SK-N-SH (cell line): ENCODE results near the gene TCP11L2. TPM values are rescaled to one million over a fixed set of nuclear protein-coding genes. Genes with fewer than 3 reads are reported as not detected.

Experiments
- CTCF ChIA-PET: fragments of 300-600, 350-600 bp; formaldehyde crosslinking; extraction: SDS; loops from one replicate; lab custom pipeline; 2021; lab: Yijun Ruan, JAX
- POLR2A ChIA-PET: fragments of 350-600 bp; sonication (Branson Sonifier 250); formaldehyde crosslinking; extraction: SDS; loops from one replicate; lab custom pipeline; 2020; ENCODE audit warnings: antibody characterized with exemption, inconsistent platforms; lab: Yijun Ruan, JAX
- DNase-seq: peaks from one replicate; pipeline ENCODE4 v3.0.0; 2012
- H2AFZ ChIP-seq: fragments of 200-600 bp; sonication (generic); 2 replicates; pipeline ENCODE4 v1.8.1; 2016; ENCODE audit warnings: antibody characterized with exemption, mild to moderate bottlenecking, low read depth
- H3F3A ChIP-seq: fragments of 200-600 bp; sonication (generic); replicated peaks from 2 replicates; pipeline ENCODE3; 2016; ENCODE audit warnings: antibody characterized with exemption, mild to moderate bottlenecking; ENCODE audit not compliant: insufficient read depth
- H3K27ac ChIP-seq, 2 experiments: fragments of 200-500 bp in 1 of 2; fragments of 200-600 bp in 1 of 2; sonication (Bioruptor generic) in 1 of 2; sonication (generic), shearing (Covaris generic) in 1 of 2; 2 replicates each; pipeline versions ENCODE4 v1.5.1 to v1.6.1; 2014 to 2016; ENCODE audit warnings: low read depth in 2 of 2, inconsistent platforms in 1 of 2, low read length in 1 of 2, mild to moderate bottlenecking in 1 of 2, mixed read lengths in 1 of 2
- H3K27me3 ChIP-seq: fragments of 200-600 bp; sonication (generic), shearing (Covaris generic); 2 replicates; pipeline ENCODE4 v1.6.1; 2016; ENCODE audit warnings: mixed run types; ENCODE audit not compliant: insufficient read depth
- H3K36me3 ChIP-seq, 2 experiments: fragments of 200-500 bp in 1 of 2; fragments of 200-600 bp in 1 of 2; sonication (Bioruptor generic) in 1 of 2; sonication (generic) in 1 of 2; replicated peaks in 1 of 2; 2 replicates each; pipeline versions ENCODE3 to v1.5.1; 2014 to 2016; ENCODE audit warnings: low read length in 1 of 2, mild to moderate bottlenecking in 1 of 2; ENCODE audit not compliant: insufficient read depth in 2 of 2, control insufficient read depth in 1 of 2
- H3K4me1 ChIP-seq, 2 experiments: fragments of 200-500 bp in 1 of 2; fragments of 200-600 bp in 1 of 2; sonication (Bioruptor generic) in 1 of 2; sonication (generic), shearing (Covaris generic) in 1 of 2; 2 replicates each; pipeline versions ENCODE4 v1.5.1 to v1.6.1; 2014 to 2016; ENCODE audit warnings: low read depth in 1 of 2, low read length in 1 of 2, mixed run types in 1 of 2; ENCODE audit not compliant: insufficient read depth in 2 of 2, control insufficient read depth in 1 of 2
- H3K4me2 ChIP-seq: fragments of 200-600 bp; sonication (generic), shearing (Covaris generic); 2 replicates; pipeline ENCODE4 v1.6.1; 2017; ENCODE audit warnings: mixed run types
- H3K4me3 ChIP-seq, 2 experiments: fragments of 200-500 bp in 1 of 2; fragments of 200-600 bp in 1 of 2; sonication (Bioruptor generic) in 1 of 2; sonication (generic), shearing (Covaris generic) in 1 of 2; 2 replicates each; pipeline versions ENCODE4 v1.5.1 to v1.8.1; 2014 to 2016; ENCODE audit warnings: low read depth in 2 of 2, inconsistent platforms in 1 of 2, low read length in 1 of 2, mild to moderate bottlenecking in 1 of 2, mixed read lengths in 1 of 2, moderate library complexity in 1 of 2
- H3K79me2 ChIP-seq: fragments of 200-600 bp; sonication (generic); 2 replicates; pipeline ENCODE4 v1.8.1; 2017; ENCODE audit warnings: mild to moderate bottlenecking; ENCODE audit not compliant: insufficient read depth
- H3K9ac ChIP-seq: fragments of 200-600 bp; sonication (generic); 2 replicates; pipeline ENCODE4 v1.6.1; 2017; ENCODE audit warnings: mixed run types
- H3K9me2 ChIP-seq: fragments of 200-600 bp; sonication (generic); 2 replicates; pipeline ENCODE4 v1.6.1; 2017; ENCODE audit warnings: mixed run types
- H3K9me3 ChIP-seq: fragments of 200-600 bp; sonication (generic); 2 replicates; pipeline ENCODE4 v1.6.1; 2017; ENCODE audit warnings: mixed run types, mild to moderate bottlenecking, moderate library complexity
- H4K20me1 ChIP-seq: fragments of 200-600 bp; sonication (generic); 2 replicates; pipeline ENCODE4 v1.6.1; 2017; ENCODE audit warnings: mild to moderate bottlenecking, mixed run types; ENCODE audit not compliant: insufficient read depth
- EP300 ChIP-seq, 2 experiments: IDR thresholded peaks; 2 replicates each; pipeline versions ENCODE4 v1.4.0 to v1.6.1; 2012; ENCODE audit warnings: borderline replicate concordance in 1 of 2, low read depth in 1 of 2, low read length in 1 of 2
- FOSL2 ChIP-seq: IDR thresholded peaks from 2 replicates; pipeline ENCODE4 v1.4.0; 2012; ENCODE audit warnings: low read depth, mild to moderate bottlenecking, moderate library complexity, borderline replicate concordance
- GATA2 ChIP-seq: sonication (generic); formaldehyde crosslinking; IDR thresholded peaks from 2 replicates; pipeline ENCODE4 v1.5.0; 2020; ENCODE audit warnings: mild to moderate bottlenecking, missing genetic modification reagents
- JUND ChIP-seq: IDR thresholded peaks from 2 replicates; pipeline ENCODE4 v1.4.0; 2012
- MEF2A ChIP-seq: IDR thresholded peaks from 2 replicates; pipeline ENCODE4 v1.4.0; 2012; ENCODE audit warnings: low read depth, borderline replicate concordance
- NFIC ChIP-seq: IDR thresholded peaks from 2 replicates; pipeline ENCODE4 v1.4.0; 2012; ENCODE audit warnings: borderline replicate concordance
- NRF1 ChIP-seq: IDR thresholded peaks from 2 replicates; pipeline ENCODE4 v1.6.1; 2012; ENCODE audit warnings: low read depth, mild to moderate bottlenecking, low read length
- POLR2AphosphoS5 ChIP-seq: IDR thresholded peaks from 2 replicates; pipeline ENCODE4 v1.6.1; 2012; ENCODE audit warnings: low read depth, low read length
- RFX5 ChIP-seq: IDR thresholded peaks from 2 replicates; pipeline ENCODE4 v1.6.1; 2012; ENCODE audit warnings: mild to moderate bottlenecking, improper control_type of control experiment, low read length
- TAF1 ChIP-seq: IDR thresholded peaks from 2 replicates; pipeline ENCODE4 v1.6.1; 2012; ENCODE audit warnings: low read depth, mild to moderate bottlenecking, low read length, moderate library complexity, borderline replicate concordance
- TCF12 ChIP-seq: IDR thresholded peaks from 2 replicates; pipeline ENCODE4 v1.4.0; 2012
- TEAD4 ChIP-seq: IDR thresholded peaks from 2 replicates; pipeline ENCODE4 v1.4.0; 2012; ENCODE audit warnings: mild to moderate bottlenecking, borderline replicate concordance; ENCODE audit not compliant: insufficient read depth
- YY1 ChIP-seq: IDR thresholded peaks from 2 replicates; pipeline ENCODE4 v1.4.0; 2012; ENCODE audit warnings: low read depth, mild to moderate bottlenecking
- WGBS: methylation state at CpG from one replicate; pipeline ENCODE4 v1.1.6; 2017; ENCODE audit warnings: low lambda C conversion rate; 5-methylcytosine and 5-hydroxymethylcytosine counted together
- polyA plus RNA-seq, 3 experiments: library from polyadenylated mRNA; depleted of rRNA; stranded (reverse); fragments of >200 nt; gene quantifications; 2 replicates each; pipeline ENCODE4 v1.2.3, GENCODE V29; 2012
- TF ChIP-seq, protein P1 (sequence below): IDR thresholded peaks from 2 replicates; pipeline ENCODE4; 2012
- TF ChIP-seq, protein P2 (sequence below): IDR thresholded peaks from 2 replicates; pipeline ENCODE4 v1.4.0; 2012; ENCODE audit warnings: low read depth
- TF ChIP-seq, protein P3 (sequence below): fragments of 150-350 bp; IDR thresholded peaks from 2 replicates; pipeline ENCODE4 v1.6.1; 2017; ENCODE audit warnings: antibody characterized with exemption, low read length, low read depth, borderline replicate concordance

Gene TCP11L2
- polyA plus RNA-seq, 1 of the 3 experiments (the other 2 are of a cell fraction), result 4.0 TPM

DNA sequence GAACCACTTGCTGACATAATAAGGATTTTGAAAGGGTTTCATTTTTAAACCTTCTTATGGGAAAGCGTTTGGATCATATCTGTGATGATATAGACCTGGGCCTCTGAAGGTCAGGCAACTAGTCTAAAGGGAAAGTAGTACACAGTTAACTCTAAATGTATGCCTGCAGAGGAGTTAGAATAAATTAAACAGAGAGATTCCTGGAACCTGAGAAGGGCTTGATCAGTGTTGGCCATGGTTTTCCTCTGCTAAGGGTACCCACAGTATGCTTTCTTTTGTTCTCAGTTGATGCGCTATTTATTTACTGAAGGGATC lies 40.6 kb downstream of the TCP11L2 start:
- Histone ChIP-seq H3K9ac (peak overlapping the region; percentile 38; the same call in 1 of the 2 replicates), H3K27ac (peak overlapping the region; percentile 7 to 71; a peak in 3 of 4 replicates)
- WGBS, result 84% methylated on average over 2 of the region's 2 CpGs

DNA sequence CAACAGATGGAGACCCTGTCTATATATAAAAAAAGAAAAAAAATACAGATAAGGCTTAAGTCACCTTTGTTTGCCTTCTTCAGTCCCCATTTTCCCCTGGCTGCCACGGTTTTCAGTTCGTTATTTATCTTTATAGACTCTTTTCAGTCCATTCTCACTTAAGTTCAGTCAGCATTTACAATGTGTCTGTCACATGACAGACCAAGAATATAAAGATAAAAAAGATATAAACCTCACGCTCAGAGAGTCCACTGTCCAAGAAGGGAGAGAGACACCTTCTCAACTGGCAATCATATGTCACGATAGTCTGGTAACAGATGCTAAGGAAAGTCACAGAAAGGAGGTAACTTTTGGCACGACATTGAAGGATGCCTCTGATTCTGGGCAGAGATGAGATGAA lies 41.6 kb downstream of the TCP11L2 start:
- no peak for TF ChIP-seq TCF12
- TF ChIP-seq TEAD4, result no peak
- Histone ChIP-seq H3K79me2 (no peaks in the 10 kb centered on the region), H3K9me2 (no peaks in the 10 kb centered on the region), H2AFZ (no peak overlapping the region), H3F3A (peaks cover 10% of the 10 kb centered on the region), H3K9ac (no peak overlapping the region), H3K4me1 (peaks cover 4 to 6% of the 10 kb centered on the region in 2 experiments; a peak in 3 of 4 replicates), H3K4me3 (no peak overlapping the region), H3K36me3 (peaks cover 5 to 9% of the 10 kb centered on the region in 2 experiments), H3K27ac (no peak overlapping the region), H3K27me3 (no peaks in the 10 kb centered on the region), H3K4me2 (no peak overlapping the region), H3K9me3 (no peaks in the 10 kb centered on the region), H4K20me1 (no peaks in the 10 kb centered on the region)
- CTCF ChIA-PET, result interaction anchor here (4.4 kb wide), 1 partner anchor 13 kb away, joined by 21 read pairs; the partner anchor contains the start of gene POLR3B
- no peak for DNase-seq
- POLR2A ChIA-PET, result no interaction called here
- 93% methylated on average over 5 of the region's 5 CpGs for WGBS

More for the DNA sequence above, 40.6 kb downstream of the TCP11L2 start:
- Histone ChIP-seq H3K36me3 (peaks cover 5 to 9% of the 10 kb centered on the region in 2 experiments), H3K4me1 (peaks cover 4 to 6% of the 10 kb centered on the region in 2 experiments; a peak in 3 of 4 replicates), H3F3A (peaks cover 10% of the 10 kb centered on the region), H3K9me2 (no peaks in the 10 kb centered on the region), H3K79me2 (no peaks in the 10 kb centered on the region), H4K20me1 (no peaks in the 10 kb centered on the region), H3K9me3 (no peaks in the 10 kb centered on the region), H3K4me3 (peak overlapping the region; percentile 26 to 42; a peak in 1 of 4 replicates), H3K27me3 (no peaks in the 10 kb centered on the region), H2AFZ (peak overlapping the region; percentile 42; the same call in 1 of the 2 replicates), H3K4me2 (peak overlapping the region; percentile 77)
- CTCF ChIA-PET, result interaction anchor here (1.1 to 4.4 kb wide), 2 partner anchors 14 to 576 kb away, joined by 3 to 21 read pairs; partner anchors contain the start of gene POLR3B
- POLR2A ChIA-PET, result no interaction called here
- TF ChIP-seq RFX5, result no peak
- TF ChIP-seq, protein P1, sequence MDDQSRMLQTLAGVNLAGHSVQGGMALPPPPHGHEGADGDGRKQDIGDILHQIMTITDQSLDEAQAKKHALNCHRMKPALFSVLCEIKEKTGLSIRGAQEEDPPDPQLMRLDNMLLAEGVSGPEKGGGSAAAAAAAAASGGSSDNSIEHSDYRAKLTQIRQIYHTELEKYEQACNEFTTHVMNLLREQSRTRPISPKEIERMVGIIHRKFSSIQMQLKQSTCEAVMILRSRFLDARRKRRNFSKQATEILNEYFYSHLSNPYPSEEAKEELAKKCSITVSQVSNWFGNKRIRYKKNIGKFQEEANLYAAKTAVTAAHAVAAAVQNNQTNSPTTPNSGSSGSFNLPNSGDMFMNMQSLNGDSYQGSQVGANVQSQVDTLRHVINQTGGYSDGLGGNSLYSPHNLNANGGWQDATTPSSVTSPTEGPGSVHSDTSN, result no peak
- no peak for TF ChIP-seq NFIC
- TF ChIP-seq POLR2AphosphoS5, result no peak
- TF ChIP-seq, protein P2, sequence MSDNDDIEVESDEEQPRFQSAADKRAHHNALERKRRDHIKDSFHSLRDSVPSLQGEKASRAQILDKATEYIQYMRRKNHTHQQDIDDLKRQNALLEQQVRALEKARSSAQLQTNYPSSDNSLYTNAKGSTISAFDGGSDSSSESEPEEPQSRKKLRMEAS, result no peak
- TF ChIP-seq JUND, result no peak
- TF ChIP-seq TAF1, result no peak
- TF ChIP-seq NRF1, result no peak
- TF ChIP-seq, protein P3, sequence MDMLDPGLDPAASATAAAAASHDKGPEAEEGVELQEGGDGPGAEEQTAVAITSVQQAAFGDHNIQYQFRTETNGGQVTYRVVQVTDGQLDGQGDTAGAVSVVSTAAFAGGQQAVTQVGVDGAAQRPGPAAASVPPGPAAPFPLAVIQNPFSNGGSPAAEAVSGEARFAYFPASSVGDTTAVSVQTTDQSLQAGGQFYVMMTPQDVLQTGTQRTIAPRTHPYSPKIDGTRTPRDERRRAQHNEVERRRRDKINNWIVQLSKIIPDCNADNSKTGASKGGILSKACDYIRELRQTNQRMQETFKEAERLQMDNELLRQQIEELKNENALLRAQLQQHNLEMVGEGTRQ, result no peak
- no peak for TF ChIP-seq MEF2A
- TF ChIP-seq FOSL2, result no peak
- no peak for TF ChIP-seq EP300 (IDR thresholded peaks at IDR 0.05; ENCODE audit: borderline replicate concordance in 1 of 2, low read depth in 1 of 2, low read length in 1 of 2)
- TF ChIP-seq GATA2 (CRISPR knock-in tag), result no peak
- no peak for TF ChIP-seq TEAD4
- TF ChIP-seq YY1, result no peak
- DNase-seq, result no peak
